ENCODE data around the gene HCST.

Gene HCST

DNA sequence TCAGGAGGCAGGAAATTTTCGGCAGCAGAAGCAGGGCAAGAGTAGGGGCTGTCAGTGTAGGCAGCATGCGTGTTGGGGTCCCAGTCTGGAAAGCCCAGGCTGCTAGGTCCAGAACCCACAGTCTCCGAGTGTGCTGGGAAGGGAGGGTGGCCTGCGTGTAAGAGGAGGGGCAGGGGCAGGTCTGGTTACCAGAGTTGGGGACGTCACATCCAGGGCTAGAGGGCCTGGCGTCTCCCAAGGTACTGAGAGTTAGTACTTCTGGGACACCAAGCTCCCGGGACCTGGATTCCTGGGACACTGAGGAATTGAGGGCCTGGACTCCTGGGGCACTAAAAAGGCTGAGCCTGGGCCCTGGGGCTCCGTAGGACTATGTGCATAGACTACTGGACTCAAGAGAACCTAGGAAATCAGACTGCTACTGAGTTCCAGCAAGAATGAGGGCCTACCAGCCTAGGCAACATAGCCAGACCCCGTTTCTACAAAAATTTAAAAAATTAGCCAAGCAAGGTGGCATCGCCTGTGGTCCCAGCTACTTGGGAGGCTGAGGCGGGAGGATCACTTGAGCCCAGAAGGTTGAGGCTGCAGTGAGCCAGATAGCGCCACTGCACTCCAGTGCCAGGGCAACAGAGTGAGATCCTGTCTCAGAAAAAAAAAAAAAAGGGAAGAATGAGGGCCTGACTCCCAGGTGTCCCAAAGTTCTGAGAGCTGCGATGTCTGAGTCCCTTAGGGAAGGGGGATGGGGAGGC lies 4.5 kb upstream of the HCST start:
- FAIRE-seq (no peak), DNase-seq (ENCODE audit: insufficient read length) (no peak)
- TF ChIP-seq POLR2A (IDR thresholded peaks at IDR 0.05; ENCODE audit: low read depth, low read length), result no peak
- TF ChIP-seq POLR2AphosphoS5 (IDR thresholded peaks at IDR 0.05; ENCODE audit: low read depth, low read length), result no peak
- no peak for TF ChIP-seq TAF1 (IDR thresholded peaks at IDR 0.05; ENCODE audit: borderline replicate concordance, low read depth, low read length)

DNA sequence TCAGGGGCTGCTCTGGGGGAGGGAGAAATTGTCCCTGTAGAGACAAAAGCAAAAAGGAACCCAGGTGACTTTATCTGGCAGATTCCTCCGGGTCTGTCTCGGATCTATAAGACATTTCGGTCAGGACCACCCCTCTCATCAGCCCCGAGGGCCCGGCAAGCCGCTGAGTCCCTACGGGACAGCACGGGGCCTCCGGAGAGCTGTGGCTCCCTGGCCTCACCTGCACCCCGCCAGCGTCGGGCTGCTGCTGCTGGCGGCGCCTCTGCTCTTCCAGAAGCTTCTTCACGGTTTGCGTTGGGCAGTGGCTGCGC lies 3.9 kb upstream of the HCST start:
- no peak for FAIRE-seq

DNA sequence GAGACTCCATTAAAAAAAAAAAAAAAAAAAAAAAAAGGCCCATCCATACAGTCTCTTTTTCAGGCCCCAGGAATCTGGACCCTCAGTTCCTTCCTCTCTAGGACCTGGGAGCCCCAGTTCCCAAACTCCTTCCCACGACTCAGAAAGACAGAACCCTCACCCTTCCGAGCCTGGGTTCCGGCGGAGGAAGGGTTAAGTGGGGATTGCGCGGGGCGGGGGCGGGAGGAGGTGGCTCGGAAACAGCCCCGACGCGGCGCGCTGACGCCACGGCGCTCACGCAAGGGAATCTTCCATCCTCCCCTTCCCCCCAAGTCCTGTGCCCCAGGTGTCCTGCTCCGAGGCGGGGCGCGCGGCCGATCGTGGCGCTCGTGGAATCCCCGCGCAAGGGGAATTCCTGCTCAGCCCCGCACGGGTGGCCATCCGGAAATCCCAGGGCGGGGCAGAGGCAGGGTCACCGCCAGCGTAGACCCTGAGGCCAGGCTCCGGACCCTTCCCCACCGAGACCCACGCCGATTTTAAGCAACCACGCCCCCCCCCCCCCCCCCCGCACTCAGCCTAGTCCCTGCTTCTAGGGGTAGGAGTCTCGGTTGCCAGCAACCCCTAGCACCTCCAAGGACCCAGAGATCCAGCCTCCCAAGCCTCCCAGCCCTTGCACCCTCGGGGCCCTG lies 2.6 kb upstream of the HCST start:
- DNase-seq (ENCODE audit: insufficient read length), result peak; percentile 93
- peak; percentile 99 for FAIRE-seq
- TF ChIP-seq TAF1 (IDR thresholded peaks at IDR 0.05; ENCODE audit: borderline replicate concordance, low read depth, low read length), result no peak
- peak; percentile 45; the same call in 1 of the 2 replicates for TF ChIP-seq POLR2AphosphoS5 (IDR thresholded peaks at IDR 0.05; ENCODE audit: low read depth, low read length)
- TF ChIP-seq POLR2A (IDR thresholded peaks at IDR 0.05; ENCODE audit: low read depth, low read length), result 0 out of 2 replicates have a peak, but pooled peaks have one; percentile 21

More for the DNA sequence above, 3.9 kb upstream of the HCST start:
- no peak for TF ChIP-seq POLR2A (IDR thresholded peaks at IDR 0.05; ENCODE audit: low read depth, low read length)
- TF ChIP-seq TAF1 (IDR thresholded peaks at IDR 0.05; ENCODE audit: borderline replicate concordance, low read depth, low read length), result no peak
- no peak for TF ChIP-seq POLR2AphosphoS5 (IDR thresholded peaks at IDR 0.05; ENCODE audit: low read depth, low read length)
- DNase-seq (ENCODE audit: insufficient read length), result no peak

DNA sequence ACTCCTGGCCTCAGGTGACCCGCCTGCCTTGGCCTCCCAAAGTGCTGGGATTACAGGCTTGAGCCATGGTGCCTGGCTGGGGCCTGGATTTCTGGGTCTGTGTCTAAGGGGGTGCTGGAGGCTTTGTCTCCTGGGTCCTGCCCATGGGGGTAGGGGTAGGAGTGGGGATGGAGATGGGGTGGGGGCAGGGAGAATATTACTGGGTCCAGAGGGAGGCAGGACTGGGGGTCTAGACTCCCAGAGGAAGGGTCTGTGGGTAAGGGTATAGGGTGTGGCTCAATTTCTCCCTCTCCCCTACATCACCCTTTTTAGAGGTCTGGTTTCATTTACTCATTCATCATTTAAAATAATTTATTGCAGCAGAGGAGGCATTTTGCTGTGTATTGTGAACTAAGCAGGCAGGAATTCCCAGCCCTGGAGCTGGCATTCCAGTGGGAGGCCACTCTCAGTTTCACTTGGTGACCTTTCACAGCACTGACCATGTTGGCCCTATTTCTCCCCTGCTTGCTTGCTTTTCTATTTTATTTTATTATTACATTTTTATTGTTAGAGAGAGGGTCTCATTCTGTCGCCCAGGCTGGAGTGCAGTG lies 1.2 kb upstream of the HCST start:
- DNase-seq (ENCODE audit: insufficient read length) (no peak), FAIRE-seq (peak; percentile 88)
- TF ChIP-seq POLR2AphosphoS5 (IDR thresholded peaks at IDR 0.05; ENCODE audit: low read depth, low read length) (no peak), POLR2A (IDR thresholded peaks at IDR 0.05; ENCODE audit: low read depth, low read length) (no peak), TAF1 (IDR thresholded peaks at IDR 0.05; ENCODE audit: borderline replicate concordance, low read depth, low read length) (no peak)

DNA sequence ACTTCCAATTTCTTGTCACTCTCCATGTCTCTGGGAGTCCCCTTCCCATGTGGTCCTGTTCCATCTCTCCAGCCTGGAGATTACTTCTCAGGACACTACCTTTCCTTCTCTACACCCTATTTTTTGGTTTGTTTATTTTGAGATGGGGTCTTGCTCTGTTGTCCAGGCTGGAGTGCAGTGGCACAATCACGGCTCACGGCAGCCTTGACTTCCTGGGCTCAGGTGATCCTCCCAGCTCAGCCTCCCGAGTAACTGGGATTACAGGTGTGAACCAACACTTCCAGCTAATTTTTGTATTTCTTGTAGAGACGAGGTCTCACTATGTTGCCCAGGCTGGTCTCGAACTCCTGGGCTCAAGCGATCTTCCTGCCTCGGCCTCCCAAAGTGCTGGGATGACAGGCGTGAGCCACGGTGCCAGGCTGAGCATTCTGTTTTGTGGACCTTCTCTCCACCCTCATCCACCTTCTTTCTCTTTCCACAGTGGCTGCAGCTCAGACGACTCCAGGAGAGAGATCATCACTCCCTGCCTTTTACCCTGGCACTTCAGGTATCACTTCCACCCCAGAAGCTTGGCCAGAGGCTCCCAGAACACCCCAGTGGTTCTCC lies 644 bp downstream of the HCST start:
- DNase-seq (ENCODE audit: insufficient read length) (no peak), FAIRE-seq (no peak)
- no peak for TF ChIP-seq POLR2A (IDR thresholded peaks at IDR 0.05; ENCODE audit: low read depth, low read length)
- TF ChIP-seq TAF1 (IDR thresholded peaks at IDR 0.05; ENCODE audit: borderline replicate concordance, low read depth, low read length), result no peak
- TF ChIP-seq POLR2AphosphoS5 (IDR thresholded peaks at IDR 0.05; ENCODE audit: low read depth, low read length), result no peak

DNA sequence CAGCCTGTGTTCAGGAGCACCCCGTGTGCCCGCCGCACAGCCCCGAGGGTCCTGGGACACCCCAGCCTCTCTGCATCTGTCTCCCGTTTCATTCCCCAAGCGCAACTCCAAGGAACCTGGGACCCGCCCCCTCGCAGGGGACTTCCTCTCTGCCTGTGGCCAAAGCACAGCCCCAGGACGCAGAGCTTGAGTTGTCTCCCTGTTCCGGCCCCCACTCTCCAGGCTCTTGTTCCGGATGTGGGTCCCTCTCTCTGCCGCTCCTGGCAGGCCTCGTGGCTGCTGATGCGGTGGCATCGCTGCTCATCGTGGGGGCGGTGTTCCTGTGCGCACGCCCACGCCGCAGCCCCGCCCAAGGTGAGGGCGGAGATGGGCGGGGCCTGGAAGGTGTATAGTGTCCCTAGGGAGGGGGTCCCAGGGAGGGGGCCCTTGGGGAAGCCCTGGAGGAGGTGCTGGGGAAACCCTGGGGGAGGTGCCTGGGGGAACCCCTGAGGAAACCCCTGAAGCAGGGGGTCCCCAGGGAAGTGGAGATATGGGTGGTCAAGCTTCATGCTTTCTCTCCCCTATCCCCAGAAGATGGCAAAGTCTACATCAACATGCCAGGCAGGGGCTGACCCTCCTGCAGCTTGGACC lies 1.3 kb downstream of the HCST start:
- FAIRE-seq (peak; percentile 90), DNase-seq (ENCODE audit: insufficient read length) (peak; percentile 76)
- peak; percentile 73 for TF ChIP-seq POLR2AphosphoS5 (IDR thresholded peaks at IDR 0.05; ENCODE audit: low read depth, low read length)
- TF ChIP-seq TAF1 (IDR thresholded peaks at IDR 0.05; ENCODE audit: borderline replicate concordance, low read depth, low read length), result 0 out of 2 replicates have a peak, but pooled peaks have one; percentile 40
- TF ChIP-seq POLR2A (IDR thresholded peaks at IDR 0.05; ENCODE audit: low read depth, low read length), result peak; percentile 69; the same call in 1 of the 2 replicates

DNA sequence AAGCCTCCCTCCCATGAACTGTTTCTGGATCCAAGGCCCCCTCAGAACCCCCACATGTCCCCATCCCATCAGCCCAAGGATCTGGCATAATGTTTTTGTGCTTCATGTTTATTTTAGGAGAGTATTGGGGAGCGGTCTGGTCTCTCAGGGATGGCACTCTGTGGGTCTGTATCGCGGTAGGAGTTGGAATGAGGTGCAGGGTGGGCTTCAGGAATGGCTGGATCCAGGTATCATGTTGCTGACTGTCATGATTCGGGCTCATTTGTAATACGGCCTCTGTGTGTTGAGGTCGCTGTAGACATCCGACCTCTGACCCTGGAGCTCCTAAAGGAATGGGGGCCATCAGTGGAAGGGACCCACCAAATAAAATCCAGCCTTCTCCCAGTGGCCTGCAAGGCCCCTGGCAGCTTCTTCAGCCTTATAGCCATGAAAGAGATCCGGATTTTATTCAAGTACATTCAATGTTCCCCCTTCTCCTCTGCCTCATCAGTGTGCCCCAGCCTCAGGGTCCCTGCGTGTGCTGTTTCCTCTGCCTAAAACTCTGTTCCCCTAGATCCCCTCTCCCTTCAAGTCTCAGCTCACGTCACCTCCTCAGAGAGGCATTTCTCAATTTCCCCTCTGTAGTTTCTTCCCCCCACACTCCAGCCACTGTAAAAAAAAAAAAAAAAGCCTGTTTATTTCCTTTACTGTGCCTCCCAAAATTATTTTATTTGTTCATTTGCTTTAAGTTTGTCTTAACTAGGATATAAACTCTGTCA lies 2.2 kb downstream of the HCST start:
- DNase-seq (ENCODE audit: insufficient read length), result no peak
- no peak for FAIRE-seq

DNA sequence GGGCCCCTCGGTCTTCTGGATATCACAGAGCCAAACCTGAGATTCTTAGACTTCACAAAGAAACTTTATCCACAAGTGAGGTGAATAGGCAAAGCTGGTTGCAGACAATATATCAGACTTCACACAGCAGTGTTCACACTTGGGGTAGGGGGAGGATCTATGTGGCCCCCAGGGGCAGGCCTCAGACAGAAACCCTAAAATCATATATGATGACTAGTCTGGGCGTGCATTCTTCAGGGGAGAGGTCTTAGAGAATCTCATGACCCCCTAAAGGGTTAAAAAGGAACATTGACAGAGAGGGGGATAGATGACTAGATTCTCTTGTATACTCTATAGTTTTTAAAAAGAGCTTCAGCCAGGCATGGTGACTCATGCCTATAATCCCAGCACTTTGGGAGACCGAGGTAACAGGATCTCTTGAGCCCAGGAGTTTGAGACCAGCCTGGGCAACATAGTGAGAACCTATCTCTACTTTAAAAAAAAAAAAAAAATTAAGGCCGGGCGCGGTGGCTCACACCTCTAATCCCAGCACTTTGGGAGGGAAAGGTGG lies 2.9 kb downstream of the HCST start:
- TF ChIP-seq POLR2AphosphoS5 (IDR thresholded peaks at IDR 0.05; ENCODE audit: low read depth, low read length) (no peak), TAF1 (IDR thresholded peaks at IDR 0.05; ENCODE audit: borderline replicate concordance, low read depth, low read length) (no peak), POLR2A (IDR thresholded peaks at IDR 0.05; ENCODE audit: low read depth, low read length) (no peak)
- no peak for FAIRE-seq
- DNase-seq (ENCODE audit: insufficient read length), result no peak

More for the DNA sequence above, 2.2 kb downstream of the HCST start:
- no peak for TF ChIP-seq POLR2A (IDR thresholded peaks at IDR 0.05; ENCODE audit: low read depth, low read length)
- no peak for TF ChIP-seq POLR2AphosphoS5 (IDR thresholded peaks at IDR 0.05; ENCODE audit: low read depth, low read length)
- TF ChIP-seq TAF1 (IDR thresholded peaks at IDR 0.05; ENCODE audit: borderline replicate concordance, low read depth, low read length), result no peak

DNA sequence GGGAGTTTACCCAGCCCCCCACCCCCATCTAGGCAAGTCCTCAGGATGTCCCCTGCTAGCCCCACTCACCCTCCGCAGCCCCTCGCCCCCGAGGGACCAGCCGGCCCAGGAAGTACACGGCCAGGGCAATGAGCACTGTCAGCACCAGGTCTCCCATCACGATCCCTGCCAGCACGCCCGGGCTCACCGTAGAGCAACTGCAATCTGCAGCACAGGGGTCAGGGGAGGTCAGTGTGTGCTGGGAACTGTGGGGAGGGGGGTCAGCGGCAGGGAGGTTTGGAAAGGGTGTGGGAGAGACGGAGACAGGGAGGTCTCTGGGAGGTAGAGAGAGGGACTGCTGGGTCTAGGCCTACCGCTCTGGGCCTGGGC lies 5.0 kb downstream of the HCST start:
- DNase-seq (ENCODE audit: insufficient read length), result no peak
- TF ChIP-seq POLR2AphosphoS5 (IDR thresholded peaks at IDR 0.05; ENCODE audit: low read depth, low read length) (no peak), POLR2A (IDR thresholded peaks at IDR 0.05; ENCODE audit: low read depth, low read length) (no peak), TAF1 (IDR thresholded peaks at IDR 0.05; ENCODE audit: borderline replicate concordance, low read depth, low read length) (no peak)
- FAIRE-seq, result no peak

DNA sequence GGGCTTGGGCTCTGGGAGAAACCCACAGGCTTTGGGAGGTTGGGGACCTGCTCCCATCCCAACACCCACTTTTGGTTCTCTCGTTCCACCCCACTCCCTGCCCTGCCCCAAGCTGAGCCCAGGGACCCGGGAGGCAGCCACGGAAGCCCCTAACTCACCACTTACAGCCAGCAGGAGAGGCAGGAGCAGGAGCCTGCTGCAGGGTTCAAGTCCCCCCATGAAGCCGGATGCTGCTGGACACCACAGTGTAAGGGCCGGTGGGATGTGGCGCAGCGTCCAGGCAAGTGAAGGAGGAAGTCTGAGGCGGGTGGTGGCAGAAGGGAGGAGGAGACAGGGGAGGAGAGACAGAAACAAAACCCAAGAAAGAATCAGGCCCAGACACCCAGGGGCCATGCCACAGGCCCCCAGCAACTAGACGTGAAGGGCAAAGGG lies 5.7 kb downstream of the HCST start, which contains the start of gene TYROBP:
Gene TYROBP, minus strand, starts transcription at position 286 of the 432 bp plus-strand sequence. Its CDS starts 67 bp downstream, at position 219.
- FAIRE-seq (no peak), DNase-seq (ENCODE audit: insufficient read length) (no peak)
- TF ChIP-seq TAF1 (IDR thresholded peaks at IDR 0.05; ENCODE audit: borderline replicate concordance, low read depth, low read length), result no peak
- no peak for TF ChIP-seq POLR2AphosphoS5 (IDR thresholded peaks at IDR 0.05; ENCODE audit: low read depth, low read length)
- no peak for TF ChIP-seq POLR2A (IDR thresholded peaks at IDR 0.05; ENCODE audit: low read depth, low read length)

Measured in GM12892 (cell line).